ENCODE data around the gene CRY2. TPM values are rescaled to one million over a fixed set of nuclear protein-coding genes. Genes with fewer than 3 reads are reported as not detected.
A peak's percentile ranks its signal among the peaks of the same experiment; 100 is the strongest.

Gene CRY2
- total RNA-seq, 1 donor from 2014 or later = 4.5 TPM

GRCh38 chr11:45847911-45848316, 639 bp downstream of the CRY2 start:
- DNase-seq (ENCODE audit: low read depth in 2 of 2) = peak in 1 of 2 donors; percentile 69

GRCh38 chr11:45848654-45849081, 1.4 kb downstream of the CRY2 start:
- no peak for DNase-seq (ENCODE audit: low read depth in 2 of 2)

- no peak for DNase-seq (ENCODE audit: low read depth in 2 of 2)
These were observed 3.2 kb downstream of the CRY2 start for GRCh38 chr11:45850446-45850845.

- DNase-seq (ENCODE audit: low read depth in 2 of 2) = no peak
These were observed 4.0 kb downstream of the CRY2 start for GRCh38 chr11:45851228-45851627.

- DNase-seq (ENCODE audit: low read depth in 2 of 2) = no peak
These were observed 4.9 kb downstream of the CRY2 start for GRCh38 chr11:45852018-45852711.

GRCh38 chr11:45852712-45853101, 5.4 kb downstream of the CRY2 start:
- no peak for DNase-seq (ENCODE audit: low read depth in 2 of 2)

GRCh38 chr11:45853332-45854219, 6.3 kb downstream of the CRY2 start:
- DNase-seq (ENCODE audit: low read depth in 2 of 2) = no peak

GRCh38 chr11:45855308-45855707, 8.0 kb downstream of the CRY2 start:
- DNase-seq (ENCODE audit: low read depth in 2 of 2) = no peak

- no peak for DNase-seq (ENCODE audit: low read depth in 2 of 2)
These were observed 8.8 kb downstream of the CRY2 start for GRCh38 chr11:45856044-45856468.

- DNase-seq (ENCODE audit: low read depth in 2 of 2) = peak; percentile 7 to 93
These were observed 10.7 kb downstream of the CRY2 start for GRCh38 chr11:45857961-45858474.

GRCh38 chr11:45858751-45859398, 11.6 kb downstream of the CRY2 start:
- DNase-seq (ENCODE audit: low read depth in 2 of 2) = no peak

- DNase-seq (ENCODE audit: low read depth in 2 of 2) = peak; percentile 28 to 87
These were observed 12.4 kb downstream of the CRY2 start for GRCh38 chr11:45859661-45860140.

GRCh38 chr11:45860348-45860747, 13.1 kb downstream of the CRY2 start:
- DNase-seq (ENCODE audit: low read depth in 2 of 2) = no peak

- DNase-seq (ENCODE audit: low read depth in 2 of 2) = no peak
These were observed 13.7 kb downstream of the CRY2 start for GRCh38 chr11:45860764-45861510.

- peak; percentile 67 to 71 for DNase-seq (ENCODE audit: low read depth in 2 of 2)
These were observed 16.8 kb downstream of the CRY2 start for GRCh38 chr11:45864041-45864440.

- DNase-seq (ENCODE audit: low read depth in 2 of 2) = no peak
These were observed 22.3 kb downstream of the CRY2 start for GRCh38 chr11:45869551-45869950.

GRCh38 chr11:45870706-45871105, 23.4 kb downstream of the CRY2 start:
- DNase-seq (ENCODE audit: low read depth in 2 of 2) = no peak

- no peak for DNase-seq (ENCODE audit: low read depth in 2 of 2)
These were observed 24.4 kb downstream of the CRY2 start for GRCh38 chr11:45871638-45872037.

- DNase-seq (ENCODE audit: low read depth in 2 of 2) = peak in 1 of 2 donors; percentile 71
These were observed 25.5 kb downstream of the CRY2 start for GRCh38 chr11:45872651-45873356.

- DNase-seq (ENCODE audit: low read depth in 2 of 2) = no peak
These were observed 29.1 kb downstream of the CRY2 start for GRCh38 chr11:45876401-45876800.
